ENCODE data around the gene RNF6.

DNA sequence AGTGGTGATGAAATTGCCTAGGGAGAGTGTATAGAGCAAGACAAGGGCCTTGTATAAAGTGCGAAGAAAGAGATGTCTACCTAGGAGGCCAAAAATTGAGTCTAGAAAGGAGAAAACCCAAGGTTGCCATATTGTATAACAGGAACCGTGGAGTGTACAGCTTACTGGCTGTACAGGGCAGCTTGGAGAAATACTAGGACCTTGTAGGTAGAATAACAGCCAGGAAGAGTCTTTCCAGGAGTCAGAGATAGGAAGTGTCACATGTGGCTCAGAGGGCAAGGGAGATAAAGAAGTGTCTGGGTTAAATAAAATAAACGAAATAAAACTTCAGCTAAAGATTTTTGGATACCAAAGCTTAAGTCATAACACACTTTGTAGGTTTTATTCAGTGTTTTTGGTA, 44.2 kb upstream of the RNF6 start:
- TF ChIP-seq, protein P1, sequence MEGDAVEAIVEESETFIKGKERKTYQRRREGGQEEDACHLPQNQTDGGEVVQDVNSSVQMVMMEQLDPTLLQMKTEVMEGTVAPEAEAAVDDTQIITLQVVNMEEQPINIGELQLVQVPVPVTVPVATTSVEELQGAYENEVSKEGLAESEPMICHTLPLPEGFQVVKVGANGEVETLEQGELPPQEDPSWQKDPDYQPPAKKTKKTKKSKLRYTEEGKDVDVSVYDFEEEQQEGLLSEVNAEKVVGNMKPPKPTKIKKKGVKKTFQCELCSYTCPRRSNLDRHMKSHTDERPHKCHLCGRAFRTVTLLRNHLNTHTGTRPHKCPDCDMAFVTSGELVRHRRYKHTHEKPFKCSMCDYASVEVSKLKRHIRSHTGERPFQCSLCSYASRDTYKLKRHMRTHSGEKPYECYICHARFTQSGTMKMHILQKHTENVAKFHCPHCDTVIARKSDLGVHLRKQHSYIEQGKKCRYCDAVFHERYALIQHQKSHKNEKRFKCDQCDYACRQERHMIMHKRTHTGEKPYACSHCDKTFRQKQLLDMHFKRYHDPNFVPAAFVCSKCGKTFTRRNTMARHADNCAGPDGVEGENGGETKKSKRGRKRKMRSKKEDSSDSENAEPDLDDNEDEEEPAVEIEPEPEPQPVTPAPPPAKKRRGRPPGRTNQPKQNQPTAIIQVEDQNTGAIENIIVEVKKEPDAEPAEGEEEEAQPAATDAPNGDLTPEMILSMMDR (conservative IDR thresholded peaks at IDR 0.05; ENCODE audit: low read depth, low read length), result no peak
- no peak for TF ChIP-seq EZH2 (IDR thresholded peaks at IDR 0.05; ENCODE audit: low read length, unreplicated experiment)

Measured in PC-3 (cell line).